GM19395 (cell line): ENCODE data around the gene OR51E2.
"Not testable (repeated sequence)": the region's sequence is repeated elsewhere in the genome, so short reads cannot be mapped to it uniquely, and the experiment has no call there.

Source experiments
- ATAC-seq: cut with Tn5 transposase; IDR thresholded peaks from one replicate; pipeline ENCODE4 v1.9.1; 2021; ENCODE audit warnings: mild to moderate bottlenecking, moderate library complexity; ENCODE audit not compliant: unreplicated experiment

Gene OR51E2, protein sequence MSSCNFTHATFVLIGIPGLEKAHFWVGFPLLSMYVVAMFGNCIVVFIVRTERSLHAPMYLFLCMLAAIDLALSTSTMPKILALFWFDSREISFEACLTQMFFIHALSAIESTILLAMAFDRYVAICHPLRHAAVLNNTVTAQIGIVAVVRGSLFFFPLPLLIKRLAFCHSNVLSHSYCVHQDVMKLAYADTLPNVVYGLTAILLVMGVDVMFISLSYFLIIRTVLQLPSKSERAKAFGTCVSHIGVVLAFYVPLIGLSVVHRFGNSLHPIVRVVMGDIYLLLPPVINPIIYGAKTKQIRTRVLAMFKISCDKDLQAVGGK

DNA sequence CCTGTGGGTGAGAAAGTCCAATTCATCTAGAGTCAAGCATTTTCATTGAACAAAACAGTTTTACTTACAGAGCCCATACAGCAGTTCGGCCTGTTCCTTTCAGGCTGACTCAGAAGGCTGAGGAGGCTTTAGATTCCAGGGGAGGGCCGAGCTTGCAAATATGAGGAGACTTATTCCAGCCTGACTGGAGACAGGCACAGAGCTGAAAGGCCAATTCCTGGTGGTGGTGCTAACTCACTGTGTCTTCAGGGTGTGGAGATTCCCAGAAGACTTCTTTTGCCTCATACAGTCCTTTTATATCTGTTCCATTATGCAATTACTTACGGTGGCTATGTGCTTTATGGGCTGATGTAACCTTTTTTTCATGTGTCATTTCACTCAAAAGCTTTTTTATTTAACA, at the start of gene OR51E2:
TSS of gene OR51E2 (minus strand) at position 269 of the 400 bp plus-strand sequence. CDS start 15,142 bp downstream, outside the sequence.
- no peak for ATAC-seq

DNA sequence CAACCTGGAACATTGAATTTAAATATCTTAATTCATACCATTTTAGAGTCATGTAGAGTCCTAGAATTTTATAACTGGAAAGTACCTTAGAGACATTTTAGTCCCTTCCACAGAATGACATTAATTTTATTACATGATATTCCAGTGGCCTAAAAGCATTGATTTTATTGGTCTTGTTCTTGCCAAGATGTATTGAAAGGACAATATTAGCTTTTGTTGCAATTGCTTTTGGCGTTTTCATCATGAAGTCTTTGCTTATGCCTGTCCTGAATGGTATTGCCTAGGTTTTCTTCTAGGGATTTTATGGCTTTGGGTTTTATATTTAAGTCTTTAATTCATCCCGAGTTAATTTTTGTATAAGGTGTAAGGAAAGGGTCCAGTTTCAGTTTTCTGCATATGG, 43.1 kb upstream of the OR51E2 start:
- no peak for ATAC-seq

DNA sequence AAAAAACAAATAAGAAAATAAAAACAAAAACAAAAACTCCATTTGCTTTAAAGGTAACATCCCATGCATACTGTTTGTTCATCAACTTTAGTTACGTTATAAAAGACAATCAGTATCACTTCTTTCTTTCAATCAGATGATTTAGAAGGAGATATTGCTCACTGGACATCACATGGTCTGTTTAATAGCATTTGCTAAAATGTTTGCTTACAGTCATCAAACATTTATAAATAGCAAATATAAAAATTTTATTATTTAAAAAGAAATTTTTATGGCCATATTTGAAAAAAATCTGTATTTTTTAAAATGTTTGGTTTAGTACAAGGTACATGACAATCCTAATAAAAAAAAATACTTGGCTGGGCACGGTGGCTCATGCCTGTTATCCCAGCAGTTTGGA, 29.5 kb upstream of the OR51E2 start:
- ATAC-seq, result no peak

DNA sequence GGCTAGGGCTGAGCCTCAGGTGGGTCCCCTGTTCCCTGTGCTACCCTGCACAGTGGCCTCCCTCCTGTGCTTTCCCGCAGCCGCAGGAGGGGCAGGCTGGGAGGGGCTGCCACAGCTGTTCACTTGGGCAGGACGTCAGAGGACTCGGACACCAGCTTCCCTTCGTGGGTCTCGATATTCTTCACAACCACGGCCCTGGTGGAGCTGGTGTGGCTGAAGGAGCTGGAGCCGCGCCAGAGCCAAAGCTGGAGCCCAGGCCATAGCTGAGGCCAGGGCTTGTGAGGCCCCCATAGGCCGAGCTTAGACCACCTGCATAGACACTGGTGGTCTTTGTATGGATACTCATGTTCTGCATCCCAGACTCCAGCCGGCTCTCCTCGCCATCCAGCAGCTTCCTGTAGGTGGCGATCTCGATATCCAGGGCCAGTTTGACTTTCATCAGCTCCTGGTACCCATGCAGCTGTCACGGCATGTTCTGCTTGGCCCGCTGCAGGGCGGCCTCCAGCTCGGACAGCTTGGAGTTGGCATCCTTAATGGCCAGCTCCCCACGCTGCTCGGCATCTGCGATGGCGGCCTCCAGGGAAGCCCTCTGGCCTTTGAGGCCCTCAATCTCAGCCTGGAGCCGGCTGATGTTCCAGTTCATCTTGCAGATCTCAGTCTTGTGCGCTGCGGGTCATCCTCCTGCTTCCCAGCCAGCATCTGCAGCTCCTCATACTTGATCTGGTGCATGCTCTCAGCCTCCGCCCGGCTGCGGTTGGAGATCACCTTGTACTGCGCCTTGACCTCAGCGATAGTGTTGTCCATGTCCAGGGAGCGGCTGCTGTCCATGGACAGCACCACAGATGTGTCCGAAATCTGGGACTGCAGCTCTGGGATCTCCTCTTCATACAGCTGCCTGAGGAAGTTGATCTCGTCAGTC, 25.2 kb upstream of the OR51E2 start:
- not testable (repeated sequence) for ATAC-seq

DNA sequence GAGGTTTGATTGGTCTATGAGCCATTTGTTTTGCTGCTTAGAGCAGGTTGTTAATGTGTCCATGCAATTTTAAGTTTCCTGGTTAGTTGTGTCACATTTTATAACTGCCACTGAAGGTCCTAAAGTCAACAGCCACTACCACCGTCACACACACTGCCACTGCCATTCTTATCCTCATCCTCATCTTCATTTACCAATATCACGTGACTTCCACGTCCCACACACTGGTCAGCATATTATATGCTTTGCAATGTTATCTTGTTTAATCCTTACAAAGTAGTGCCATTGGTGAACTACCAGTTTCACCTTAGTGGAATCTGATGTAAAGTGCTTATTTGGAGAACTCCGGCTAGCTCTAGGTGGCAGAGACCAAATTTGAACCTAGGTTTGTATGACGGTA, 16.6 kb upstream of the OR51E2 start:
- no peak for ATAC-seq

DNA sequence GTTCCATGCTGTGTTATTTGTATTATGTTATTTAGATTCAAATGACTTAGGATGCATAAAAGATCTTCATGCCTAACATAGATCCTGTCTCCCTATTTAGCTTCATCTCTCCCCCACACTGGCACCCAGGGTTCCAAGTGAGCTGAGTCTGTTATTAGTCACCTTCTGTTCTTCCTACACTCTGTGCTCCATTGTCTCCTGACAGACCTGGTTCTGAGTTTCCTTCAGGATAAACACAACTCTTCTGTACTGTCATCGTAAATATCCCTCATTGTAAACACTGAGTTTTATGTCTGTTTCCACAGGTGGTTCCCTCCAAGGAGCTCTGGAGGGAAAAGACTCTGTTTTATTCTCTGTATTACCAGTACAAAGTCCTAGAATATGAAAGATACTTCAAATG, 15.6 kb upstream of the OR51E2 start:
- ATAC-seq, result no peak

DNA sequence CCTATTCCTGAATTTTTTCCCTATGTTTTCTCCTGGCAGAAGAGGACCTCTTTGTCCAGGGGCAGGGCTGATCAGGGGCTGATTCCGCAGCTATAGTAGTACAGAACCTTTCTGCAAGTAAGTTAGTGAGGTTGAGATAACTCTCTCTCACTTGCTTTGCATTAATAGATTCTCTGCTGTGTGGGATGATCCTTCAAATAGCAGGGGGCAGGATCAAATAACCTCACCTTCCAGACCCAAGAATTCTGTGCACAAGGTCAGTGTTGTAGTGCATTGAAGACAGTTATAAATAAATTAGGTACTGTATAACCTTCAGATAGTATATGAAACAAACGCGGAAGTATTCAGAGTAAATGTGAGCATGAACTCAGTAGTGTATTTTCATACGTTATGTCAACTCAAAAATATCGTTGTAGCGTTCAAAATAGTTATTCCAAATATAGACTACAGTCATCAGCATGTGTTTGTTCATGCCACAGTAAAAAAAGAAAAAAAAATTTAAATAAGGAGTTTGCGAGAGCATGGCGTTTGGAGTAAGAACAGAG, 7.2 kb upstream of the OR51E2 start:
- ATAC-seq, result no peak

DNA sequence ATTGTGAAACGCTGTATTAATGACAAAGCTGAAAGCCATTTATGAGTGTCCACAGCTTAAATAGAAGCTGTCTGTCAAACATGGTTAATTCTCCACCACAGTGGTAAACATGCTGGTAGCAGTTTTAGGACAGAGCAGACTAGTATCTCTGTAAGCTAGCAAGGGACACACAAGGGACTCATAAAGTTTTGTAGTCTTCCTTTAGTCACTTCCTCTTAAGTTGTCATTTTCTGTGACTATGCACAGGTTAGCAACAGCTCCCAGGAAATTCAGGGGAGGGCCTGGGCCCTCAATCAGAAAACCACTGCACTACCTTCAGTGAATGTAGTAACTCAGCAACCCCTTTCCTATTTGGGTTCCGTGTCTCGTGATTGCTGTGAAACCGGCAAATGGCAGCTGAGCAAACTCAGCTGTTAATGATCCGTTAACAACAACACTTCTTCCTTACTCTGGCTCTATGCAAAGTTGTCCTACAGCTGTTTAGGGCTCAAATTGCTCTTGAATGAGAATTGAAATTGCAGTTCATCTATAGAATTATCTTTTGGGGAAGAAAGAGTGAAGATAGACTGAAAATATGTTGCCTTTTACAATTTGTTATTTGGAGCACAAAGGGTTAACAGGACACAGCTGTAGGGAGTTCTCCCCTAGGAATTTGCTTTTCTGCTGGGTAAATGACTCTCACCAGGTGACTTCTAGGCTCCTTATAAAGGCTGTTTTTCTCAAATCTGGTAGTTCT, 6.6 kb upstream of the OR51E2 start, which contains the start of gene MMP26:
TSS of gene MMP26 (plus strand) at position 731 of the 736 bp plus-strand sequence.
- ATAC-seq, result peak; percentile 55

DNA sequence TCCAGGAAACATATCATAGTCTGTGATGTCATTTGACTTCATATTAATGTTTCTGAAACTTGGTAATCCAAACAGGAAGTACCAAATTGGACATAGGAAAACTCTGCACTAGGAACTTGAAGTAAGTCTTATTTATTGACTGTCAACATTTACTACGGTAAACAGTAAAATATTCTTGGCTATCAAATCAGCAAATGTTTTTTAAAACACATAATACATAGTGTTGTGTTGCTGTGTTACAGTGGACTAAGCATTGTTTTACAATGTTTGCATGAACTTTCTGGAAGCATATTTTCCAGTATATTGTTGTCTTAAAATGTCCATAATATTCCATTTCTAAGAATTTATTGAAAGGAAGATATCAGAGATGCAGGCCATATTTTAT, 2.8 kb upstream of the OR51E2 start:
- ATAC-seq, result no peak

DNA sequence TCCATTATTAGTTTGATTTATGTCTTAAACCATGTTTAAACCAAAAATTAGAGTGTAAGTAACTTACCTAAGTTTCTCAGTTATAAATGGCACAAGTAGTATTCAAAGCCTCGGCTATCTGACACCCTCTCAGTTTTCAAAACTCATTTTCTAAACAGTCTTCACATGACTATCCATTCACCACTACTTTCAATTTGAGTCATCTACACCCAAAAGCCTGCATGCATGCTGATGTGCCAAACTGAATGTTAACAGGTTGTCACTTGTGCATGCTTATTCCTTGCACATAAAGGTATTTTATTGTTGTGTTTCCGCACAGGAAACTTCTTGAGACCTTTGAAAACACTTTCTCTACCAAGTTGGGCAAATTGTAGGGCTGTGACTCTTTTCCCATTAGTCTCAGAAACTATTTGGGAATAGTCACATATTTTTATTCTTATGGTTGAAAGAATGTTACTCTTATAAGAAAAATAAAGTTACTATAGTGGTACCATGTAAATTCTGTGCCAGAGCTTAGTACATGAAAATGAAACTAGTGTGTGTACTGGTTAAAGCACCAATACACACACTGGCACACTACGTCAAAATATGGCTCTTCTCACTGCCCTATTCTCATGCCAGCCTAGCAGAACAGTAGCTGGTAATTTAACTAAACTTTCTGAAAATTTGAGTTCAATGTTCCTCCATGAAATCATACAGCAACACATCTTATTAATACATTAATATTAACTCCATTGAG, 2.2 kb upstream of the OR51E2 start:
- ATAC-seq, result peak; percentile 95

DNA sequence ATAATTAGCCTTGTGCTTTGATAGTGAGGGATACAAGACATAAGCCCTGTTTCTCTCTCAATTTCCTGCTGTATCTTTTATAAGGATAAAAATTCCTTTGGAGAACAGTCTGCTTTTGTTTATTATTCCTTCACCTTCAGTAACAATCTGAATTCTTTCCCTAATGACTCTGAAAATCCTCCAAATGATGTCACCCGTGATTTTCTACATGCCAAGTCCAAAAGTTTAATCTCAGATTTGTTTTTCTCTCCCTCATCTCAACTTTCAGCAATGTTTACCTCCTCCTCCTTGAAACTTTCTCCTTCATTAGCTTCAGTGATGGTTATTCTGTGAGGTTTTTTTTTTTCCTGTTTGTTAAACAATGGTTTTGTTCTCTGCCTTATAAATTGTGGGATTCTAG, 2.2 kb downstream of the OR51E2 start:
- ATAC-seq, result no peak

DNA sequence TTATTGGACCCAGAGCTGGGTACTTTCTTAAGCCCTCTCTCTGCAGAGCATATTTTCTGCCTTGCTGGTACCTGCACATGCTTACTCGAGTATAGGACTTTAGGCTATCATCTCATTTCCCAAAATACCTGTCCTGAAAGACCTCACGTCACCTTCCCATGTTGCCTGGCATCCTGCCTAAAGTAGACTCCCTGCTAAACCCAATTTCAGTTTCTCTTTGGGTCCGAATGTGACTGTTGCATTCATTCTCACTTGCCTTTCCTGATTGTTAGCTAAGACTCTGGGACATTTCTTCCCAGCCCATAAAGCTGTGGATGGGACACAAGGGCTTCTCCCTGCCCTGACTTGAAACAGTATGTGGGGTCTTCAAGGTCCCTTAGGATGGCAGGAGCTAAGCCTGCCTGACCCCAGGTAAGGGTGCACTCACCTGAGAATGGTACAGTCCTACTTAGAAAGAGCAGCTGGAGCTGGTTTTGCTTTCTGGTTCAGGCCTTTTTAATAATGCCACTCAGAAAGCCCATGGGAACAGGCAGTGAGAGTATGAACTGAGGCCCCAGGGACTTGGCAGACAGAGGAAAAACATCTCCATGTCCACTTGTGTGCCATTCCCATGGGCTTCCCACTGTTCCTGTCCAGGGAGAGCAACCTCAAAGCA, 12.9 kb downstream of the OR51E2 start:
- ATAC-seq, result no peak

DNA sequence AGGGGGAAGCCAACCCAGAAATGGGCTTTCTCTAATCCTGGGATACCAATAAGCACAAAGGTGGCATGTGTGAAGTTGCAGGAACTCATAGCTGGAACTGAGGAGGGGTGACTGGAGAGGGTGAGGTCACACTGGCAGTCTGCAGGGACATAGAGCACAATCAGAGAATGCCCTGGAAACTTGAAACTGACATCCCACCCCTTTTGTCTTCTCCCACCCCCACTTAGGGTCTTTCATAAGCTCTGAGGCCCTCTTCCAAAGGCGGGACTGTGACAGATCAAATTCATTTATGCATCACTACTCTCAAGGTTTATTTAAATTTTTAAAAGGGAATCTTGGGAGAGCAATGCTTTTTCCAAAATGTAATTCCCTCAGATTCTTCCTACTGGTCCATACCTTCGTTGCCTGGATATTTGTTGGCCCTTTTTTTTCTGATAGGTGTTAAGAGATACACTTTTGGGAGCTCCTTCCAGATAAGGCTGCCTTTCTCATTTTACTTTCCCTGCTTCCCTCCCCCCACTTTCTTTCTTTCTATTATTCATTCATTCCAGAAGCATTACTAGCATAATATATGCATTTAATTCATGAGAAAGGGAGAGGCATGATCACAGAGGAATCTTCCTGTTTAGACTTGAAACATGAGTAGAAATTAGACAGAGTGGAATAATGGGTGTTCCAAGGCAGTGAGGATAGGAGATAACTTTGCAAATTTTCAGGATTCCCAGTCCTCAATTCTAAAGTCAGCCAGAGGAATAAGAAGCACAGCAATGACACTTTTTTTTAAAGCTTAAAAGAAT, 14.8 kb downstream of the OR51E2 start:
- no peak for ATAC-seq

DNA sequence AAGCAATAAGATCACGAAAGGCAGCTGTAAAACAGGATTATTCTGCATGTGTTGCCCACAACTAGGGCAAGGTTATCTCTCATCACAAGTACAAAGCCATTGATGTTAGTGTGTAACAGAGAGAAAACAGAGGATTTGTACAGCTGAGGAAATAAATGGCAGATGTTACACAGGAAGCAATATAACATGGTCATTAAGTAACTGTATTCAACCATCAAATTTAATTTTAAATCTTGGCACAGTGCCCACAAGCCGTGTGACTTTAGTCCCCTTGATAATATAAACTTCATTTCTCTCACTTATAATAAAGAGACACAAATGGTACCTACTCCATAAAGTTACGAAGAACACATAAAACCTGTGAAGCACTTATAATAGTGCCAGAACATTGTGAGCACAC, 17.3 kb downstream of the OR51E2 start:
- no peak for ATAC-seq

DNA sequence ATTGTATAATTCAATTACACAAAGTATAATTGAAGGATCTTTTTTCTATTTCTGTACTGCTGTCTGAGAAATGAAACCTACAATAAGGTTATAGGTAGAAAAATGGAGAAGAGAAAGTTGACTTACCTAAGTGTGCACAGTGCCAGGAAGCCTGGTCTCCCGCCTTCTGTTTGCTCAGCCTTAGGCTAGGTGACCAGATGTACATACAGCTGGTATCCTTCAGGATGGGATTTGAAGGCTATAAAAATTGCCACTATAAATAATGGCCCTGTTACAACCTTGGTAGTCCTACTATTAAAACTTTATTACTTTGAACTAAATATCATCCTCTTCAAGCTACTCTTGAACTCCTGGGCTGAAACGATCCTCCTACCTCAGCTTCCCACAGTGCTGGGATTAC, 19.7 kb downstream of the OR51E2 start:
- ATAC-seq, result no peak

DNA sequence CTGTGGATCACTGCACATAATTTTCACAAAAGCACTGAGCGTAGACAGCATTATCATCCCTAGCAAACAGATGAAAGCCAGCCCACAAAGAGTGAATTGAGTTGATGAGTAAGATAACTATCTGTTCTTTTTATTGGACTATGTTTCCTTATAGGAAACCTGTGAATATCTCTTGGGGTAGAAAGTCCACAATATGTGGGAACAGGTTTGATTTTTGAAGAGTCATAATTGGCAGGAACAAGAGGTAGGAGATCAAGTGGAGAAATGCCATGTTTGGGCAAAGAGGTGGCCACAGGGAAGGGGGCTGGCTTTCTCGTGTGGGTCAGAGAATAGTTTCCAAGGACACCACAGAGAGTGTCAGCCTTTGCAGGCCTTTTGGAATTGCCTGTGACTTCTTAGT, 23.9 kb downstream of the OR51E2 start:
- no peak for ATAC-seq

DNA sequence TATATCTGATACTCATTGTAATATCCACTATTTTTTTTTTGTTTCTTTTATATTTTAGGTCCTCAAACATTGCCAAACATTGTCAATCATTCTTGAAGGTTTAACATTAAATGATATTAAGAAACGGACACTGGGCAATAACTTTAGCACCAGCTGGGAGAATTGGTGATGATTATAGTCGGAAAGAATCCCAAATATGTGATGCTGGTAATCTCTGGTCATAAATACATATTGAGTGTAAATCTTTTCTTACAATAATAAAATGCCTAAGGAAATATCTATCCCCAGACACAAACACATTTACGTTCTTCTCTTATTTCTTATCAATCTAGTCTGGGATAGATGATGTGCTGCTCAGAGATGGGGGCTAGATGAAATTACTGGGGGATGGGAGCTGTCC, 25.2 kb downstream of the OR51E2 start:
- no peak for ATAC-seq

DNA sequence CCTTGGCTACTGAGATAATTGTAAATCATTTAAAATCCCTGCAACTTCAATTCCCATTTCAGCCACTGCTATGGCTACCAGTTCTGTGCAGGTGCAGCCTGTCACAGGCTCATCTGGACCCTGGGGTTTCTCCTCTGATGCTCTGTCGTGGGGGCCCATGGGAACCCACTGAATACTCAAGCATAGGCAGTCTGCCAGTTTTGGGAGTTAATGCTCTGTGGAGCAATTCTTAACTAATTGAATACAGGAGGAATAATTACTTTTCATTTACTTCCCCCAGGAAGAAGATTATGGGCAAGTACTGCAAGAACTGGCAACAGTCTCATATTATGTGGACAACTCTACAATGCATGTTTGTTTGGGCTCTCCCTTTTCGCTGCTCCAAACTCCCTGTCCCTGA, 25.9 kb downstream of the OR51E2 start:
- ATAC-seq, result no peak

DNA sequence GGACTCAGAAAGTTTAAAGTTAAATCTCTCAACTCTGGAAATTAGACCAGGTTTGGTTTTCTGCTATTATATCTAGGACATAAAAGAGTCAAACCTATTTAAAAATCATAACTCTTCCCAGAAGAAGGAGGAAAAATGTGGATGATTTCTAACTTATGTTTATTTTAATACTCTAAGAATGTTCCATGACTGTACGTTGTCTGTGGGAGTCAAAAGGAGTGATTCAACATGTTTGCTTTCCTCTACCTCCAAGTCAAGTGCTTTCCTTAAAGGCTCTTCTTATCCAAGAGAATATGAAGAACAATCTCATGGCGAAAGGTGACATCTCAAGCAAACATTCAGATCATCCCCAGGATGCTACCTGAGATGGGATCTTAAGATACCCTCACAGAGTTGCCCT, 32.2 kb downstream of the OR51E2 start:
- no peak for ATAC-seq
